ENCODE data around the gene OR10V1. TPM values are rescaled to one million over a fixed set of nuclear protein-coding genes. Genes with fewer than 3 reads are reported as not detected.

OR10V1 gene
- total and polyA plus RNA-seq, 11 donors = not detected

DNA sequence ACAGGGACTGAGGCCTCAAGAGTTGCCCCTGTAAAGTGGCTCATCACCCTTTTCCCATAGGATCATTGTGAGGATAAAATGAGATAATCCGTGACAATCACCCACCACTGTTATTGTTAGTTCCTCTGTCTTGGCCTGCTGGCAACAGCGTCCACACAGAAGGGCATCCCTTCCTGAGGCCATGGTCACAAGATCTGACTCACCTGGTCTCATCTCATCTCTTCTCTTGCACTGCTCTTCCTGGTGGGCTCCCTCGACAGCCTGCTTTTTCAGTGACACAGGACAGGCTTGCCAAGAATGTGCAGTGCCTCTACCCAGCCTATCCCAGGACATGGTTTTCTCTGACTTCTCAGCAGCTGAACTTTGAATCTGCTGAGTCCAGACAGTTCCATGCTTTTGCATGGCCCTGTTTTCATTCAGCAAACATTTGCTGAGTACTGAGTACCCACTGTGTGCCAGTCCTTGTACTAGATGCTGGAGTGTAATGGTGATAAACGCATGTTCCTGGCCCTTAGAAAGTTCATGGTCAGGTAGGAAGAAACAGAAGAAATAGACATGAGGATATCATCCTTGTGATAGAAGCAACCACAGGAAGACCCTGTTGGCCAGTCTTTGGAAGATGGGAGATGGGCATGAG, 44.9 kb upstream of the OR10V1 start:
- WGBS, 4 donors = 76 to 80% (median 79%) methylated on average over 4 of the region's 4 CpGs
- no peak for ATAC-seq
- Histone ChIP-seq H3K4me1 (peaks cover 0 to 37% (median 24%) of the 10 kb centered on the region in 12 donors), H3K4me3 (no peak overlapping the region), H3K36me3 (peaks cover 0 to 8% (median 0%) of the 10 kb centered on the region in 9 donors), H3K9me3 (no peaks in the 10 kb centered on the region), H3K27me3 (no peaks in the 10 kb centered on the region), H3K27ac (no peak overlapping the region)
- no peak for DNase-seq
- intact Hi-C loops (cut with DNase I) = loop anchor here in 2 of 10 donors (10.0 kb wide), 2 partner anchors 84 to 156 kb away; no protein-coding TSS in a partner anchor
- TF ChIP-seq, protein P1, sequence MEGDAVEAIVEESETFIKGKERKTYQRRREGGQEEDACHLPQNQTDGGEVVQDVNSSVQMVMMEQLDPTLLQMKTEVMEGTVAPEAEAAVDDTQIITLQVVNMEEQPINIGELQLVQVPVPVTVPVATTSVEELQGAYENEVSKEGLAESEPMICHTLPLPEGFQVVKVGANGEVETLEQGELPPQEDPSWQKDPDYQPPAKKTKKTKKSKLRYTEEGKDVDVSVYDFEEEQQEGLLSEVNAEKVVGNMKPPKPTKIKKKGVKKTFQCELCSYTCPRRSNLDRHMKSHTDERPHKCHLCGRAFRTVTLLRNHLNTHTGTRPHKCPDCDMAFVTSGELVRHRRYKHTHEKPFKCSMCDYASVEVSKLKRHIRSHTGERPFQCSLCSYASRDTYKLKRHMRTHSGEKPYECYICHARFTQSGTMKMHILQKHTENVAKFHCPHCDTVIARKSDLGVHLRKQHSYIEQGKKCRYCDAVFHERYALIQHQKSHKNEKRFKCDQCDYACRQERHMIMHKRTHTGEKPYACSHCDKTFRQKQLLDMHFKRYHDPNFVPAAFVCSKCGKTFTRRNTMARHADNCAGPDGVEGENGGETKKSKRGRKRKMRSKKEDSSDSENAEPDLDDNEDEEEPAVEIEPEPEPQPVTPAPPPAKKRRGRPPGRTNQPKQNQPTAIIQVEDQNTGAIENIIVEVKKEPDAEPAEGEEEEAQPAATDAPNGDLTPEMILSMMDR (IDR thresholded peaks at IDR 0.05) = no peak

DNA sequence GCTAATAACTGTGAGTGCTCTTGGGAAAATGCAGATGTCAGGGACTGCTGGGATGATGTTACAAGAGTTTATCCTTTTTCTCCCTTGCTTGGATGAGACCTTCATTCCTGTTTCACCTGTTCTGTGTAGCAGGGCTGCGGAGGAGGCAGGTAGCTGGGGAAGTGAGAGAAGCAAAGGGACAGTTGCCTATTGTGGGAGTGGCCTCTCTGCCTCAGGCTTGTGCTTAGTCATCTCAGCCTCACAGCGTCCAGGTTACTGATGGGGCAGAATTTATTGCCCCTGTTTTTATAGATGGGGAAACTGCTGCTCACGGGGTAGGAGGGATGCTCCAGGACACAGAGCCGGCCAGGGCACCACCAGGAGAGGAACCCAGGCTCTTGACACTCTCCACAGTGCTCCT, 43.2 kb upstream of the OR10V1 start:
- Histone ChIP-seq H3K4me1 (peaks cover 0 to 30% (median 17%) of the 10 kb centered on the region in 12 donors), H3K27me3 (no peaks in the 10 kb centered on the region), H3K36me3 (peaks cover 0 to 8% (median 0%) of the 10 kb centered on the region in 9 donors), H3K27ac (peak overlapping the region in 8 of 12 donors; percentile 22 to 98 (median 95)), H3K4me3 (peak overlapping the region in 4 of 12 donors; percentile 79 to 95 (median 94)), H3K9me3 (no peaks in the 10 kb centered on the region)
- intact Hi-C loops (cut with DNase I) = loop anchor here in 2 of 10 donors (10.0 kb wide), 2 partner anchors 82 to 158 kb away; no protein-coding TSS in a partner anchor
- TF ChIP-seq POLR2A (IDR thresholded peaks at IDR 0.05) = no peak
- TF ChIP-seq, protein P1 (IDR thresholded peaks at IDR 0.05) = no peak
- WGBS, 4 donors = 55 to 71% (median 67%) methylated on average over 4 of the region's 4 CpGs
- DNase-seq (peak in 1 of 5 donors; percentile 31), ATAC-seq (no peak)

DNA sequence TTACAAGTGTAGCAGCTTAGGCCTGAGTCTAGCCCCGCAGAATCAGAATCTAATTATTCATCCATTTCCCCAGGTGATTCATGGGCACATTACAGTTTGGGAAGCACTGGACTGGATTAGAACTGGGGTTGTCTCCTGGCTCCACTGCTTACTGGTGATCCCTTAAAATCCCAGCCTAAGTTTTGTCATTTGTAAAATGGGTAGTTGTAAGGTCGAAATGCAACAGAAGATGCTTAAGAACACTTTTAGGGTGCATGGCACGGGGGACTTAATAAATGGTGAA, 42.9 kb upstream of the OR10V1 start:
- ATAC-seq (no peak), DNase-seq (no peak)
- no peak for TF ChIP-seq POLR2A (IDR thresholded peaks at IDR 0.05)
- Histone ChIP-seq H3K4me3 (peak overlapping the region in 9 of 12 donors; percentile 79 to 99 (median 92)), H3K27me3 (no peaks in the 10 kb centered on the region), H3K27ac (peak overlapping the region in 11 of 12 donors; percentile 94 to 98 (median 96)), H3K9me3 (no peaks in the 10 kb centered on the region), H3K36me3 (peaks cover 0 to 8% (median 0%) of the 10 kb centered on the region in 9 donors), H3K4me1 (peaks cover 0 to 26% (median 14%) of the 10 kb centered on the region in 12 donors)
- intact Hi-C loops (cut with DNase I) = loop anchor here in 2 of 10 donors (10.0 kb wide), 2 partner anchors 82 to 158 kb away; no protein-coding TSS in a partner anchor
- WGBS, 4 donors = 54 to 63% (median 60%) methylated on average over 3 of the region's 3 CpGs

DNA sequence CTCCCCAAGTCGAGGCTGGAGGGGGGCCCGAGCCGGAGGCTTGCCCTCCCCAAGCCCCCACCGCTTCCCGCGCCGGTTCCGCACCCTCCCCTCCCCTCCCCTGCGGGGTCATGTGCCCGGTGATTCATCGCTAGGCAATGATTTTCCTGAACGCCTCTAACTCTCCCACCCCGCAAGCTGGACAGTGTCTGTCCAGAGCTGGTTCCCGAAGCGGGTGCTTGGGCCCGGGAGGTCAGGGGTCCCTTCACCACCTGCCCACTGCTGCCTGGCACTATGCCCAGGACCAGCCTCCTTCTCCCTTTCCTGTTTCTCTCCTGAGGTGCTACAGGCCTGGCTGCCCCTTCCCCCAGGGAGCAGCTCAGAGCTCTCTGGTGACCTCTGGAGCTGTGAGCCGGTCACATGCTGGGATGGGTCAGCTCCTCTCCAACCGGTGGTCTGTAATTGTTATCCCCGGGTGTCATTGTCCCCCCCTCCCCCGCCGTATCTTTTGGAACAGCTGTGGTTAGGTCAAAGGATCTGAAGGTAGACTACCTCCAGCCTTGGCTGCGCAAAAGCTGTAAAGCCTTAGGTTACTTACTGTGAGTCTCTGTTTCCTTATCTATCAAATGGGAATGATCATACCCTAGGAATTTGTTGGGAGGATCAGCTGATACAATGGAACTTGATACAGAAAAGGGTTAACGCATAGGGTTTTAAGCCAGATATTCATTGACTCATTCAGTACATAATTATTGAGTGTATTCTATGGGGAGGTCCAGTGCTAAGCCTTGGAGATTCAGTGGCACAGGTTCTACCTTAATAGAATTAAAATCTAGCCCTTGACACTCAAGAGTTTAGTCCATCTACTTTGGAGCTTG, 42.3 kb upstream of the OR10V1 start:
- Histone ChIP-seq H3K27ac (peak overlapping the region; percentile 88 to 98 (median 96)), H3K4me1 (peaks cover 0 to 22% (median 10%) of the 10 kb centered on the region in 12 donors), H3K36me3 (peaks cover 0 to 5% (median 0%) of the 10 kb centered on the region in 9 donors), H3K9me3 (no peaks in the 10 kb centered on the region), H3K4me3 (peak overlapping the region; percentile 74 to 99 (median 93)), H3K27me3 (no peaks in the 10 kb centered on the region)
- no peak for TF ChIP-seq POLR2A (IDR thresholded peaks at IDR 0.05)
- TF ChIP-seq, protein P1 (IDR thresholded peaks at IDR 0.05) = no peak
- 6 to 15% (median 9%) methylated on average over 10 to 23 of the region's 23 CpGs for WGBS, 4 donors
- ATAC-seq (peak; percentile 77 to 85 (median 82)), DNase-seq (peak; percentile 71 to 86 (median 80))
- intact Hi-C loops (cut with DNase I) = loop anchor here in 5 of 10 donors (2.0 to 10.0 kb wide), 4 partner anchors 47 to 159 kb away; partner anchors contain the start of gene MRPL16 (in 1 of the 5)

All from heart left ventricle (tissue), 16 donors.